OCI-LY7 (cell line): Measurements from ENCODE around the gene CDK12. TPM values are rescaled to one million over a fixed set of nuclear protein-coding genes. Genes with fewer than 3 reads are reported as not detected.

Experiments
- BruUV-seq: library from RNA; stranded (reverse); fragments of 400-500 nt; replicated peaks from 2 replicates; lab custom pipeline; 2021; lab: Mats Ljungman, UMichigan
- CTCF ChIA-PET: fragments of 300-600 bp; sonication (Branson Sonifier 250); formaldehyde crosslinking; loops from one replicate; lab custom pipeline; 2022; ENCODE audit warnings: antibody characterized with exemption; ENCODE audit not compliant: unreplicated experiment; lab: Charles Lee
- POLR2A ChIA-PET: fragments of 300-600 bp; sonication (Branson Sonifier 250); formaldehyde crosslinking; loops from one replicate; lab custom pipeline; 2022; ENCODE audit warnings: antibody characterized with exemption; lab: Charles Lee
- DNase-seq: peaks from one replicate; pipeline ENCODE4 v3.0.0-alpha.2; 2015; ENCODE audit warnings: low spot score
- H2AFZ ChIP-seq: fragments of 200-600 bp; sonication (generic), shearing (Covaris generic); 2 replicates; pipeline ENCODE4 v1.6.1; 2014; ENCODE audit warnings: mild to moderate bottlenecking, antibody characterized with exemption, low read length, moderate library complexity
- H3K27ac ChIP-seq: fragments of 200-600 bp; sonication (generic); 2 replicates; pipeline ENCODE4 v1.5.1; 2014; ENCODE audit warnings: mixed run types, low read depth, mild to moderate bottlenecking, moderate library complexity, low read length, inconsistent platforms; ENCODE audit not compliant: poor library complexity, severe bottlenecking
- H3K36me3 ChIP-seq: fragments of 200-600 bp; sonication (generic); 2 replicates; pipeline ENCODE4 v1.6.1; 2014; ENCODE audit warnings: mild to moderate bottlenecking, antibody characterized with exemption, low read length, moderate library complexity, mixed read lengths; ENCODE audit not compliant: insufficient read depth
- H3K4me1 ChIP-seq: fragments of 200-600 bp; sonication (generic); 2 replicates; pipeline ENCODE4 v1.5.1; 2014; ENCODE audit warnings: mild to moderate bottlenecking, low read length; ENCODE audit not compliant: insufficient read depth, poor library complexity, severe bottlenecking
- H3K4me2 ChIP-seq: fragments of 200-600 bp; sonication (generic); 2 replicates; pipeline ENCODE4 v1.6.1; 2014; ENCODE audit warnings: mild to moderate bottlenecking, low read length
- H3K4me3 ChIP-seq: fragments of 200-600 bp; sonication (generic); 2 replicates; pipeline ENCODE4 v1.5.1; 2014; ENCODE audit warnings: mild to moderate bottlenecking, low read depth, low read length; ENCODE audit not compliant: poor library complexity, severe bottlenecking
- H3K79me2 ChIP-seq: fragments of 200-600 bp; sonication (generic); 2 replicates; pipeline ENCODE4 v1.6.1; 2016; ENCODE audit warnings: low read depth, mild to moderate bottlenecking, low read length, moderate library complexity, mixed read lengths; ENCODE audit not compliant: insufficient read depth
- H3K9me2 ChIP-seq: fragments of 200-600 bp; sonication (generic); 2 replicates; pipeline ENCODE4 v1.6.1; 2016; ENCODE audit warnings: mild to moderate bottlenecking, low read length, mixed read lengths; ENCODE audit not compliant: insufficient read depth
- H3K9me3 ChIP-seq: fragments of 200-600 bp; sonication (generic); 2 replicates; pipeline ENCODE4 v1.6.1; 2014; ENCODE audit warnings: mild to moderate bottlenecking, mixed run types, low read length, mixed read lengths
- H4K20me1 ChIP-seq: fragments of 200-600 bp; sonication (generic); 2 replicates; pipeline ENCODE4 v1.6.1; 2014; ENCODE audit warnings: mild to moderate bottlenecking, antibody characterized with exemption, low read length, moderate library complexity, mixed read lengths; ENCODE audit not compliant: insufficient read depth
- CTCF ChIP-seq: fragments of 200-600 bp; sonication (generic); conservative IDR thresholded peaks from 2 replicates; pipeline ENCODE4 v1.5.1; 2014; ENCODE audit warnings: mild to moderate bottlenecking, antibody characterized with exemption, low read length, moderate library complexity, mixed read lengths
- EZH2phosphoT487 ChIP-seq: fragments of 200-600 bp; sonication (generic); IDR thresholded peaks from 2 replicates; pipeline ENCODE4 v1.6.1; 2018; ENCODE audit warnings: low read depth, borderline replicate concordance, mild to moderate bottlenecking, mixed run types, antibody characterized with exemption, low read length, moderate library complexity, mixed read lengths
- intact Hi-C: fragments of 100-400 bp; cut with micrococcal nuclease; formaldehyde crosslinking; loops from one replicate; pipeline ENCODE4 v1.10.0; 2022; ENCODE audit not compliant: unreplicated experiment
- total RNA-seq, 2 experiments: library from RNA; depleted of rRNA in 1 of 2; stranded (reverse); fragments of >200 nt in 1 of 2; shearing (Covaris generic) in 1 of 2; gene quantifications; 2 replicates each; pipeline ENCODE4 v1.2.3, GENCODE V29; 2014 to 2022

CDK12 gene
- total RNA-seq, 2 experiments from 2014 or later = 72.0 to 89.5 TPM

DNA sequence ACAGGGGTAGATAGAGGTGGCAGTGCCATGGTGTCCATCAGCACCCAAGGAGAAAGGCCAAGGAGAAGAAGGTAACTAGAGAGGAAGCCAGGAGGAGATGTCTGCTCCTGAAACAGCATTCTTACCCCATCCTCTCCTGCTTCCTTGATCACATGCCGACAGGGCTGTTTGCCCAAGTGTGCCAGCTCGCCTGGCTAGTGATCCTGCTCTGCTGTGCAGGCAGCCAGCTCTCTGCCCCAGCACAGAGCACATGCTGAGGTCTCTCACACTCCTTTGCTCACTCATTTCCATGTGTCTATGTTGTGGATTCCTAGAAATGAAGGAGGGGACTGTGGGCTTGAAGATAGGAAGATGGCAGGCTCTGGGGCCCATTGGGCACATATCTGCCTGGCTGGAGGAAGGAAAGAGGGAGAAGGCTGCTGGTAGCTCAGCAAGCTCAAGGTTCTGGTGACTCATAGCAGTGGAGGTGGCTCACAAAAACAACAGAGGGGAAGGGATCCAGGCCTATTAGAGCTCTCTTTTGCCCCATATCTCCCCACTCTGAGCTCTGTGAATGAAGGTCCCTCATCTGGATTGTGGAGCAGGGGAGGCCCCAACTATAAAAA lies 92.2 kb downstream of the CDK12 start:
- DNase-seq = no peak
- H3K9me3 ChIP-seq = no peaks in the 10 kb centered on the region
- no TSS peak for BruUV-seq
- H4K20me1 ChIP-seq = no peaks in the 10 kb centered on the region
- no peaks in the 10 kb centered on the region for H3K9me2 ChIP-seq
- CTCF ChIA-PET = no interaction called here
- POLR2A ChIA-PET = interaction anchor here (0.6 kb wide), 1 partner anchor 208 kb away, joined by 4 read pairs; no protein-coding TSS in a partner anchor
- intact Hi-C loops = no loop called here
- no peaks in the 10 kb centered on the region for H3K79me2 ChIP-seq
- no peak for TF ChIP-seq CTCF
- H3K4me2 ChIP-seq = no peak overlapping the region
- no peak overlapping the region for H3K27ac ChIP-seq
- no peak overlapping the region for H3K4me3 ChIP-seq
- H2AFZ ChIP-seq = no peak overlapping the region
- H3K4me1 ChIP-seq = peaks cover 8% of the 10 kb centered on the region
- H3K36me3 ChIP-seq = peaks cover 35% of the 10 kb centered on the region; the same call in 1 of the 2 replicates

GRCh38 chr17:39555368-39555767 lies 94.1 kb downstream of the CDK12 start:
- TF ChIP-seq EZH2phosphoT487 (no peak), CTCF (no peak)
- H4K20me1 ChIP-seq = no peaks in the 10 kb centered on the region
- H3K4me2 ChIP-seq = no peak overlapping the region
- intact Hi-C loops = no loop called here
- H3K27ac ChIP-seq = no peak overlapping the region
- ChIA-PET CTCF (no interaction called here), POLR2A (interaction anchor here (0.6 kb wide), 1 partner anchor 677 kb away, joined by 4 read pairs; no protein-coding TSS in a partner anchor)
- no peaks in the 10 kb centered on the region for H3K79me2 ChIP-seq
- no peak overlapping the region for H3K4me3 ChIP-seq
- peaks cover 7% of the 10 kb centered on the region for H3K4me1 ChIP-seq
- no peak for DNase-seq
- H2AFZ ChIP-seq = no peak overlapping the region
- no peaks in the 10 kb centered on the region for H3K9me3 ChIP-seq
- peaks cover 25% of the 10 kb centered on the region; the same call in 1 of the 2 replicates for H3K36me3 ChIP-seq
- no peaks in the 10 kb centered on the region for H3K9me2 ChIP-seq
- BruUV-seq = no TSS peak

GRCh38 chr17:39556423-39556822 lies 95.1 kb downstream of the CDK12 start:
- DNase-seq = no peak
- Histone ChIP-seq H3K4me1 (no peaks in the 10 kb centered on the region), H3K9me3 (no peaks in the 10 kb centered on the region), H3K27ac (no peak overlapping the region), H4K20me1 (no peaks in the 10 kb centered on the region), H3K79me2 (no peaks in the 10 kb centered on the region), H3K4me3 (no peak overlapping the region), H3K36me3 (peaks cover 19% of the 10 kb centered on the region; the same call in 1 of the 2 replicates), H2AFZ (no peak overlapping the region), H3K9me2 (no peaks in the 10 kb centered on the region), H3K4me2 (no peak overlapping the region)
- TF ChIP-seq EZH2phosphoT487 (no peak), CTCF (no peak)
- ChIA-PET CTCF (interaction anchor here (0.6 kb wide), 1 partner anchor 236 kb away, joined by 4 read pairs; no protein-coding TSS in a partner anchor), POLR2A (no interaction called here)
- BruUV-seq = no TSS peak
- intact Hi-C loops = no loop called here
